ENCODE results near the gene GABRQ.
"Not testable (repeated sequence)": the region's sequence is repeated elsewhere in the genome, so short reads cannot be mapped to it uniquely, and the experiment has no call there.

The GABRQ gene

DNA sequence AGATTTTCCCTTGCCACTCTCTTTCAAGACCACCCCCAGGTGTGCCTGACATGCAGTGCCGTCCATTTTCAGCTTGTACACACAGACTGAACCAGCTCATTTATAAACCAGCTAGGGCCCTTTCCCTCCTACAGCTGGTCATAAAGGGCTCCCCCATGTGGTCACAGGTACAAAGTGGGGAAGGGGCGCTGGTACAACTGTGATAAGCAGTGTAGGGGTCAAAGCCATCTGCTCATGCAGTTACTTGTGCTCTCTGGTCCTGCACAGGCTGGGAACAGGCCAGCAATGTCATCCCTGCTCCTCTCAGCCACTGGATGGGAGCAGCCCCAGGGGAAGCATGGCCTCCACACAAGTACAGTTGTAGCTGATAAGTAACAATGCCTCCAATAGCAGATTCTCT, 20.6 kb downstream of the GABRQ start:
- no peak for DNase-seq (ENCODE audit: low read depth, low spot score)

DNA sequence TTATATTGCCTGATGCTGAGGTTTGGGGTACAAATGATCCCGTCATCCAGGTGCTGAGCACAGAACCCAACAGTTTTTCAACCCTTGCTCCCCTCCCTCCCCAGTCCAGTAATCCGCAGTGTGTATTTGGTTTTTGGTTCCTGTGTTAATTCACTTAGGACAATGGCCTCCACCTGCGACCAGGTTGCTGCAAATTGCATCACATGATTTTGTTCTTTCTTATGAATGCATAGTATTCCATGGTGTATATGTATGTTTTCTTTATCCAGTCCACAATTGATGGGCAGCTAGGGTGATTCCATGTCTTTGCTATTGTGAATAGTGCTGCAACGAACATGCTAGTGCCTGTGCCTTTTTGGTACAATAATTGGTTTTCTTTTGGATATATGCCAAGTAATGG, 25.4 kb downstream of the GABRQ start:
- no peak for DNase-seq (ENCODE audit: low read depth, low spot score)

DNA sequence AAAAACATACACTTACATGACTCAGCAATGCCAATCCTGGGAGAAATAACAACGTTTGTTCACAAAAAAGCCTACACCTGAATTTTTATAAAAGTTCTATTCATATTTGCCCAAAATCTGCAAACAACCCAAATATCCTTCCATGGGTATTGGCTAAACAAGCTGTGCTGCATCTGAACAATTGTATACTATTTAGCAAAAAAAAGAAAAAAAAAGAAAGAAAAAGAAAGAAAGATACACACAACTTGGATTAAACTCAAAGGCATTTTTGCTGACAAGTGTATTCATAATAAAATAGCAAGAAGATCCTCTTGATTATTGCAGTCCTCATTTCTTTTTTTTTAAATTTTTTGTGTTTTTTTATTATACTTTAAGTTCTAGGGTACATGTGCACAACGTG, 36.4 kb downstream of the GABRQ start:
- DNase-seq (ENCODE audit: low read depth, low spot score), result no peak

DNA sequence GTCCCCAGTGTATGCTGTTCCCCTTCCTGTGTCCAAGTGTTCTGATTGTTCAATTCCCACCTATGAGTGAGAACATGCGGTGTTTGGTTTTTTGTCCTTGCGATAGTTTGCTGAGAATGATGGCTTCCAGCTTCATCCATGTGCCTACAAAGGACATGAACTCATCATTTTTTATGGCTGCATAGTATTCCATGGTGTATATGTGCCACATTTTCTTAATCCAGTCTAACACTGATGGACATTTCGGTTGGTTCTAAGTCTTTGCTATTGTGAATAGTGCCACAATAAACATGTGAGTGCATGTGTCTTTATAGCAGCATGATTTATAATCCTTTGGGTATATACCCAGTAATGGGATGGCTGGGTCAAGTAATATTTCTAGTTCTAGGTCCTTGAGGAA, 37.0 kb downstream of the GABRQ start:
- not testable (repeated sequence) for DNase-seq (ENCODE audit: low read depth, low spot score)

DNA sequence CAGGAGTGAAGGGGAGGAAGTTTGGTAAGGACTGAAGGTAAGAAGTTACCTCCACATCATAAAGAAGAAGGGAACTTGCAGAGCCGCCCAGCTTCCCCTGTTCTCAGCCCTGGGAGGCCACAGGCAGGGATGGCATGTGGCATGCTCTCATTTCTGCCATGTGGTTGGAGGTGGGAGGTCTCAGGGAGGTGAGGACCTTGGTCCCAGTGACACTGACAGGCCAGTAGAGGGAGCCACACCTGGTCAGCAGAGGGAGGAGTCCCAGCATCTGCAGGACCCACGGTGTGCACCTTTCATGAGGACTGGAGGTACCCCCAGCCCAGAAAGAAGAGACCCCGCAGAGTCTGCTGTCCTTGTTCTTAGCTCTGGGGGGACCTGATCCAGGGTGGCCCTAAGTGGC, 43.3 kb downstream of the GABRQ start:
- DNase-seq (ENCODE audit: low read depth, low spot score), result not testable (repeated sequence)

DNA sequence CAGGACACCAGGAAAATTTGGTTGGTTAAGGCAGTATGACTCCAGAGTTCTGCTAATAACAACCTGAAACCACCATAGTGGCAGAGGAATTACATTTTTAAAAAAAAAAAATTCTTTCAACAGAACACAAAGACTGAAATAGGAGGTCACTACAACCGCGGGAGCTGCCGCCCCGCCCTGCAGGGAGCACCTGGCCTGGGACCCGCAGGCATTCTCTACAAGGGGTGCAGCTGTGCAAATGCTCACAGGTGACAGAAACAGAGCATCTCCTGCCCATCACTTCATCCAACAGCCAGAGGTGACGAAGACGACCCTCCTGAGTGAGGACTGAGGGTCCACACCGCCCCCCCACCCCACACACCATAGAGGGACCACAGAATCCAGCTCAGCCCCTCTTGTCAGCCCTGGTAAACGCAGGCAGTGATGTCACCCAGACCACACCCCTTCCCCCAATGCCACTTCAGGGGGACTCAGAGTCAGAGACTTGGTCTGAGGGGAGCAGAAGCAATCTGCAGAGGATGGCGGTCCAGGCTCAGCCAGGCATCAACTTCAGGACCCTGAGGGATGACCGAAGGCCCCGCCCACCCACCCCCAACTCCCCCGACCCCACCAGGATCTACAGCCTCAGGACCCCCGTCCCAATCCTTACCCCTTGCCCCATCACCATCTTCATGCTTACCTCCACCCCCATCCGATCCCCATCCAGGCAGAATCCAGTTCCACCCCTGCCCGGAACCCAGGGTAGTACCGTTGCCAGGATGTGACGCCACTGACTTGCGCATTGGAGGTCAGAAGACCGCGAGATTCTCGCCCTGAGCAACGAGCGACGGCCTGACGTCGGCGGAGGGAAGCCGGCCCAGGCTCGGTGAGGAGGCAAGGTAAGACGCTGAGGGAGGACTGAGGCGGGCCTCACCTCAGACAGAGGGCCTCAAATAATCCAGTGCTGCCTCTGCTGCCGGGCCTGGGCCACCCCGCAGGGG, 60.5 kb downstream of the GABRQ start, which contains the start of gene MAGEA3:
Gene MAGEA3 (plus strand): TSS at position 843 of the 980 bp plus-strand sequence. CDS start 2,039 bp downstream, outside the sequence.
- DNase-seq (ENCODE audit: low read depth, low spot score), result not testable (repeated sequence)

DNA sequence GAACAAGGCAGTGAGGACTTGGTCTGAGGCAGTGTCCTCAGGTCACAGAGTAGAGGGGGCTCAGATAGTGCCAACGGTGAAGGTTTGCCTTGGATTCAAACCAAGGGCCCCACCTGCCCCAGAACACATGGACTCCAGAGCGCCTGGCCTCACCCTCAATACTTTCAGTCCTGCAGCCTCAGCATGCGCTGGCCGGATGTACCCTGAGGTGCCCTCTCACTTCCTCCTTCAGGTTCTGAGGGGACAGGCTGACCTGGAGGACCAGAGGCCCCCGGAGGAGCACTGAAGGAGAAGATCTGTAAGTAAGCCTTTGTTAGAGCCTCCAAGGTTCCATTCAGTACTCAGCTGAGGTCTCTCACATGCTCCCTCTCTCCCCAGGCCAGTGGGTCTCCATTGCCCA, 62.7 kb downstream of the GABRQ start:
- not testable (repeated sequence) for DNase-seq (ENCODE audit: low read depth, low spot score)

DNA sequence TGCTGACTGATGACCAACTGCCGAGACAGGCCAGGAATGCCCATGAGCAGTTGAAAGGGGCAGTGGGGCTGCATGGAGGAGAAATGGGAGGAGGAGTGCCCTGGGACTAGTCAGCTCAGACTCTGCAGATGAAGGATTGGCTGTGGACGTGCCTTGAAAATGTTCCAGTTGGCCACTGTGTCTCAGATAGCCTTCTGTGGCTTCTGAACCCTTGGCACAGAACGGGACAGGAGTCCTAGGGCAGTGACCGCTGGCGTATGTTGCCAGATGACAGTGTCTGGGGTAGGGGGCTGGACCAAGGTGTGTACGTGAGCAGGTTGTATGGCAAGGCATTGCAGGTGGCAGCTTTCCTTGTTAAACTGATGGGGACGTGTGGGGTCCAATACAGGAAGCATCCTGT, 68.8 kb downstream of the GABRQ start:
- DNase-seq (ENCODE audit: low read depth, low spot score), result not testable (repeated sequence)

Measured in iPS DF 19.7 (cell line).